Muscle layer of duodenum (tissue), 2 donors: ENCODE results near the gene SPATS1.

Experiments used
- H3K27ac ChIP-seq: one replicate; pipeline ENCODE4 v1.7.0; 2013; ENCODE audit warnings: mild to moderate bottlenecking, low read length
- H3K27me3 ChIP-seq: one replicate; pipeline ENCODE4 v1.7.0; 2013; ENCODE audit warnings: low read depth, mild to moderate bottlenecking, control low read depth, low read length
- H3K36me3 ChIP-seq, 2 donors: one replicate each; pipeline ENCODE4 v1.7.0; 2013; ENCODE audit warnings: low read length in 2 of 2, control low read depth in 1 of 2, mild to moderate bottlenecking in 1 of 2; ENCODE audit not compliant: insufficient read depth in 2 of 2, control insufficient read depth in 1 of 2
- H3K4me1 ChIP-seq, 2 donors: one replicate each; pipeline ENCODE4 v1.7.0; 2013; ENCODE audit warnings: low read length in 2 of 2, mild to moderate bottlenecking in 2 of 2, control low read depth in 1 of 2, moderate library complexity in 1 of 2; ENCODE audit not compliant: insufficient read depth in 2 of 2, control insufficient read depth in 1 of 2
- H3K4me3 ChIP-seq, 2 donors: one replicate each; pipeline ENCODE4 v1.7.0; 2013; ENCODE audit warnings: low read length in 2 of 2, low read depth in 1 of 2, mild to moderate bottlenecking in 1 of 2
- H3K9me3 ChIP-seq, 2 donors: one replicate each; pipeline ENCODE4 v1.7.0; 2013; ENCODE audit warnings: low read length in 2 of 2, control low read depth in 1 of 2, mild to moderate bottlenecking in 1 of 2; ENCODE audit not compliant: control insufficient read depth in 1 of 2
- donor health status: healthy.

SPATS1 gene

DNA sequence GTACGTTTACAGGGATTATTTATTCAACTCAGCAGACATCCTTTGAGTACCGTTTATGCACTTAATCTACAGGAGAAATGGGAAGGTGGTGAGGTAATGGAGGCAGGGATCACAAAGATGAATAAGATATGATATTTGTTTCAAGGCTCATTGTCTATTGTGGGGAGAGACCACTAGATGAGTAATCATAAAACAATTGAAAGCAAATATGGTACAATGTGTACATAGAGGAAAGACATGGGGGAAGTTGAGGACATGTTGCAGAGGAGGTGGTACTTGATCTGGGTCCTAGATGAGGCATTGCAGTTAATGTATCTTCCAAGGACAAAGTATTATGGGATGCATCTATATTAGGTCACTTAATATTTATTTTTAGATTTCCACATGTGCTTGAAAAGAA, 31.3 kb downstream of the SPATS1 start:
- Histone ChIP-seq H3K4me1 (no peaks in the 10 kb centered on the region), H3K9me3 (no peaks in the 10 kb centered on the region), H3K36me3 (no peaks in the 10 kb centered on the region), H3K4me3 (no peak overlapping the region), H3K27me3 (no peaks in the 10 kb centered on the region), H3K27ac (no peak overlapping the region)

DNA sequence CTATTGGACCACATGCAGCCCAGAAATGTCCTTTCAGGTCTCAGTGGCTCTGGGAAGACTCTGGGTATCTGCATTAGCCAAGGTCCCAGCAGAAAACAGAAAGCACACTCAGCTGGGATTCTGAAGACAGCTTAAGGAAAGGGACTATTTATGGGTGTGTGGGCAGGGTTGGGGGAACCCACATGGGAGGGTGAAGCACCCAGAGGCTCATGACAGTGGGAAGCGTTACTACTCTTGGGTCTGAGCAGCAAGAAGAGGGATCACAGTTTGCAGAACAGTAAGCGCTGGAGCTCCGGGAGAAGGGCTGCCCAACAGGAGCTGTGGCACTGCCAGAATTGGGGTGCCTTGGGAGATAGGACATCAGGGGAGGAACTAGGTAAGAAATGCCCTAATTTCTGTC, 32.6 kb downstream of the SPATS1 start:
- H3K36me3 ChIP-seq, result no peaks in the 10 kb centered on the region
- H3K9me3 ChIP-seq, result no peaks in the 10 kb centered on the region
- H3K27ac ChIP-seq, result no peak overlapping the region
- H3K27me3 ChIP-seq, result no peaks in the 10 kb centered on the region
- H3K4me1 ChIP-seq, result no peaks in the 10 kb centered on the region
- H3K4me3 ChIP-seq, result no peak overlapping the region

DNA sequence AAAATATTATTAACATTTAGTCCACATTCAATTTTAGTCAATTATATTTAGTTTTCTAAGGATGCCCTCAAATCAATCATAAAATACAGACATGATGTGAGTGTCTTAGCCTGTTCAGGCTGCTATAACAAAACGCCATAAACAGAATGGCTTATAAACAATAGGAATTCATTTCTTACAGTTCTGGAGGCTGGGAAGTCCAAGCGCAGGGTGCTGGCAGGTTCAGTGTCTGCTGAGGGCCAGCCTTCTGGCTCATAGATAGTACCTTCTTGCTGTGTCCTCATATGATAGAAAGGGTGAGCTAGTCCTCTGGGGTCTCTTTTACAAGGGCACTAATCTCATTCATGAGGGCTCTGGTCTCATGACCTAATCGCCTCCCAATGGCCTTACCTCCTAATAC, 35.0 kb downstream of the SPATS1 start:
- Histone ChIP-seq H3K4me3 (no peak overlapping the region), H3K9me3 (no peaks in the 10 kb centered on the region), H3K27ac (no peak overlapping the region), H3K36me3 (no peaks in the 10 kb centered on the region), H3K4me1 (no peaks in the 10 kb centered on the region), H3K27me3 (no peaks in the 10 kb centered on the region)

DNA sequence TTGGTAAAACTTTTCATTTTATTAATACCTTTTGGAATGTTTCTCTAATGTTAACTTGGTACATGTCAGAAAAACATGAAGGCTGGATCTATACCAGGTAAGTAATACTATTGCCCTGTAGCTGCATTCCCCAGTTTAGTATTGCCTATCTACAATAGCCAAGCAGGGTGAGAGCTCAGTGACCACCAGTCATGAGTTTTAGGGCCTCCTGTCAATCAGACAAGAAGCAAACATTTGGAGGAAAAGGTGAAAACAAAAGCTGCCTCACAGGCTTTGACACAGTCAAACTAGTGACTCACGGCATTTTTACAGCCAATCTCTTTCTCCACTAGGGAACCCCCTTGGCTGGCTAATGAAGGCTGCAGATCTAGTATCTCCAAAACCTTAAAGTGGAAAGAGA, 35.5 kb downstream of the SPATS1 start:
- H3K27ac ChIP-seq, result no peak overlapping the region
- H3K27me3 ChIP-seq, result no peaks in the 10 kb centered on the region
- no peaks in the 10 kb centered on the region for H3K9me3 ChIP-seq
- no peaks in the 10 kb centered on the region for H3K4me1 ChIP-seq
- H3K4me3 ChIP-seq, result no peak overlapping the region
- no peaks in the 10 kb centered on the region for H3K36me3 ChIP-seq

DNA sequence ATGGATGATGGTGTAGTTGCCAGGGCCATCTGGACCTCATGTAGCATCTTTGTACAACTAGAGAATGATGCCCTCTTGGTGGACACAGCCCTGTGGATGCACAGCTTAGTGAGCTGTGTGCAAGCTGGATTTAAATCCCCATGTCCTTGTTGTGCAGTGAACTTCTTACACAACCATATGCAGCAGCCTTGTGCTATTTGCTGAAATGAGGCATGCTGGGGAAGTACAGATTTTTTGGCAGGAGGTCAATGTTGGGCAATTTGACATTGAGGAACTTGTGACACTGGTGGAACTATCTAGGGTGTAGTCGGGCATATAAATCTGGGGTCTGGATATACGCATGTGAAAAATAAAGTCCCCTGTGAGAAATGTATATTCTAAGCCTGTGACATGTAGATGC, 39.3 kb downstream of the SPATS1 start:
- no peaks in the 10 kb centered on the region for H3K36me3 ChIP-seq
- H3K9me3 ChIP-seq, result no peaks in the 10 kb centered on the region
- peaks cover 0 to 3% of the 10 kb centered on the region in 2 donors for H3K4me1 ChIP-seq
- H3K27ac ChIP-seq, result no peak overlapping the region
- no peak overlapping the region for H3K4me3 ChIP-seq
- H3K27me3 ChIP-seq, result no peaks in the 10 kb centered on the region

DNA sequence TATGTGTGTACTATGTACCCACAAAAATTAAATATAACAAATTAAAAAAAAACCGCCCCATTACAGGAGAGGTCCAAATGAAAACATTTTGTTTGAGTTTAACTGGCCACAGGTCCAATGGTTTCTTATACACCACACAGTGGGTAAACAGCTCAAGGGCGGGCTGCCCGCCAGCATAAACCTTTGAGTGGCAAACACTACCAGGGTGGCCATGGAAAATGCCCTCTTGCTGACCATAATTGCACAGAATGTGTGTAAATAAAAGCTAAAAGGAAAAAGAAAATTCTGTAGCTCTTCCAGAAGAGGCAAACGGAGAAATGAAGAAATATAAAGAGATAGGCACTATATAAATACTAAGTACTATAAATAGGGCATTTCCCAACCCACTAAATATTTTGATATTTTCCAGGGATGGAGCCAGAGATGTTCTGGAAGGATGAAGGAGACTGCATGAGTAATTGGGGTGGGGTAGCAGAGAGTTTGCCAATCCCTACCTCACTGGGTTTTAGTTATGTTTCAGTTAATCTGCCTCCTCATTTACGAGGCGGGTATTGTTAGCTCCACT, 44.0 kb downstream of the SPATS1 start:
- H3K4me1 ChIP-seq, result peaks cover 7 to 24% of the 10 kb centered on the region in 2 donors
- H3K36me3 ChIP-seq, result peaks cover 6 to 11% of the 10 kb centered on the region in 2 donors
- H3K27ac ChIP-seq, result peak overlapping the region; percentile 96
- peak overlapping the region; percentile 85 to 89 for H3K4me3 ChIP-seq
- H3K9me3 ChIP-seq, result no peaks in the 10 kb centered on the region
- no peaks in the 10 kb centered on the region for H3K27me3 ChIP-seq

DNA sequence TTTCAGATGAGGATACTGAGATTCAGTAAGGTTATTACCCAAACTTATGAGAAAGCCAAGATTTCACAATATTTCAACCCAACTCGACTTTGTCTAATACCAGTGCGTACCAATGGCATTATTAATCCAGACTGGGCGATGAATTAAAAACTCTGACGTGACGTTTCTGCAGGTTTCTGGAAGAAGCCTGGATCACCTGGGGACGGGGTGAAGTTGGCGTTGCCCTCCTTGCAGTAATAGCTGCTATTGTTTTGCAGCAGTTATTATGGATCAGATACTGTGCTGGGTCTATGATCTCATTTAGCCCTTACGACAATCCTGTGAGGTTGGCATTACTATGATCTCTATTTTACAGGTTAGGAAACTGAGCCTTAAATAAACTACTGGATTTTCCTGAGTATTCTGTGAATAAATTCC, 44.5 kb downstream of the SPATS1 start:
- Histone ChIP-seq H3K4me1 (peaks cover 7 to 24% of the 10 kb centered on the region in 2 donors), H3K27me3 (no peaks in the 10 kb centered on the region), H3K36me3 (peaks cover 9 to 15% of the 10 kb centered on the region in 2 donors), H3K27ac (peak overlapping the region; percentile 96), H3K4me3 (peak overlapping the region; percentile 85 to 89), H3K9me3 (no peaks in the 10 kb centered on the region)

DNA sequence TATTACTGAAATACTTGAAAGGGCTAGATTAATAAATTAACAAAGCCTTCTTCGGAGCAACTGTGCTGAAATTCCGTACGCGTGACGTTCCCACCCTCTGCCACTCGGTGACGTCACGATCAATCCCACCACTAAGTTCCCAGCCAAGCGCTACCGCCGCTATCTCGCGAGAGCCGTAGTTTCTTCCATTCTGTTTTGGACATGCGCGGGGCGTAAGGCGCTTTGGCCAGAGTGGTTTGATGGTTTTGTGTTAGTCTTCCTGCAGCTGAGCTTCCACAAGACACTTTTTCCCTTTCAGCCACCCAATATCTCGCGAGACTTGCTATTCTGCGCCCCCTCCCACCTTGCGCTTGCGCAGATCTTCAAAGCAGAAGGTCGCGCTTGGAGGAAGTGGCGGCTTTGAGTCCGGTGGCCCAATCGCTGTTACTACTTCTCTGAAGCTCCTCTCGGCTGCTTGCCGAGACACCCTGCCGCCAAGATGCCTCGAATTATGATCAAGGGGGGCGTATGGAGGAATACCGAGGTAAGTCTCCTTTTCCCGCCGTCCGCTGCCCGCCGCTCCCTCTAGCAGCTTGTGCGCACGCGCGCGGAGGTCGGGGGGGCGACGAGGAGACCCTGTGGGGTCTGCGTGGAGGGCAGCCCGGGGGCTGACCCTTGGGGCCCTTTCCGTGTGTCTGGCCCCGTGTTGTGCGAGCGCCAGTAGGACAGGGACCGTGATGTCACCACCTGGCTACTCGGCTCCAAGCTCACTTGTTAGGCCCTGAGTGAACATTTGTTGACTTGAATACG, 45.1 kb downstream of the SPATS1 start, which contains the start of gene CDC5L:
CDC5L (plus strand) TSS at position 361 of the 789 bp plus-strand sequence; CDS start at position 479, 118 bp downstream.
- Histone ChIP-seq H3K4me3 (peak within 1 kb of the TSS; percentile 85 to 89), H3K27ac (peak within 1 kb of the TSS; percentile 96), H3K36me3 (peaks cover 12 to 15% of the 10 kb centered on the region in 2 donors), H3K9me3 (no peaks in the 10 kb centered on the region), H3K27me3 (no peaks in the 10 kb centered on the region), H3K4me1 (peaks cover 7 to 24% of the 10 kb centered on the region in 2 donors)

DNA sequence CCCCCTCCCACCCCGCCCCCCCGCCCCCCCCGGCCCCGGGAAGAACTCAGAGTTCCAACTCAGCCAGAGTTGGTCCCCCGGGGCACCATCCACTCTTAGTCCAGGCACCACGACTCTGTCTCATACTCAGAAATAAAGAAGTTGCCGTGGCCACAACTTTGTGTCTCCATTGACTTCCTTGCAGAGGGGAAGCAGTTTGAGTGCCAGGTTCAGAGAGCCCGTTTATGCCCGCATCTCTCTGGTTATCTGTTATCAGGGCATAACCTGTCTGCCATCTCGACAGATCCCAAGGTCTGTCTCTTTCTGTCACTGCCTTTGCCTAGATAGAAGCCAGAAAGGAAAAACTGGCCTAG, 45.7 kb downstream of the SPATS1 start:
- Histone ChIP-seq H3K27ac (peak overlapping the region; percentile 73), H3K36me3 (peaks cover 15 to 17% of the 10 kb centered on the region in 2 donors), H3K9me3 (no peaks in the 10 kb centered on the region), H3K4me1 (peaks cover 7 to 24% of the 10 kb centered on the region in 2 donors), H3K4me3 (peak overlapping the region; percentile 85 to 89), H3K27me3 (no peaks in the 10 kb centered on the region)

DNA sequence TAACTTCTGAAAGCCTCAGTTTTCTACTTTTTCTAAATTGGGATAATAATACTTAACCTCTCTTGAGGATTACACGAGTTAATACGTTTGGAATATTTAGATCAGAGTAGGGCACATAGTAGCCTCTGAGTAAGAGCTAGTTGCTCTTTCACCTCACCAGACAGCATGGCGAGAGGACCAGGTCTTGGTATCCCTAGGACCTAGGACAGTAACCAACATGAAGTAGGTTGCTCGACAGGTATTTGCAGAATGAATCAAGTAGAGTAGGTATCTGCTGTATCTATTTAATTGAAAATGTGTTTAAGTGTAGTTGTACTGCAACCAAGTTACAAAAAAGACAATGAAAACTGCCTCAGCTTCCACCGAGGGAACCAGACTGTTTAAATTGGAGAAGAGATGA, 46.4 kb downstream of the SPATS1 start:
- Histone ChIP-seq H3K36me3 (peaks cover 22 to 24% of the 10 kb centered on the region in 2 donors), H3K9me3 (no peaks in the 10 kb centered on the region), H3K27me3 (no peaks in the 10 kb centered on the region), H3K4me3 (peak overlapping the region; percentile 85 to 89), H3K4me1 (peaks cover 7 to 24% of the 10 kb centered on the region in 2 donors), H3K27ac (no peak overlapping the region)

DNA sequence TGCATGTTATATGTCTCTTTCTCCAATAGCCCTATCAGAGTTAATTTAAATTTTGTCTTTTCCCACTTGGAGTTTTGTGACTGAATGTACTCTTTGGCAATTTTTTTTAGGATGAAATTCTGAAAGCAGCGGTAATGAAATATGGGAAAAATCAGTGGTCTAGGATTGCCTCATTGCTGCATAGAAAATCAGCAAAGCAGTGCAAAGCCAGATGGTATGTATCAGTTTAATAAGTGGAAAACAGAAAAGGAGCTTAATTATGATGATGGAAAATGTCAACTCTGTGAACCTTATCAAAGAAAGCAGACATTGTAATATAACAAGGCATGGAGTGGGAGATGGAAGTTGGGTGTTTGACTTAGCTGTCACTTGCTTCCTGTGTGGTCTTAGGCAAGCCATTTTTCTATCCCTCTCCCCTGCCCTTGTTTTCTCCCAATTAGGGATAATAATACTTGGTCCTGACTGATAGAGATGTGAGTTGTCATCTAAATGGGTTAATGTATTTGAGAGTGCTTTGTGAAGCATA, 47.8 kb downstream of the SPATS1 start:
- Histone ChIP-seq H3K36me3 (peaks cover 32 to 36% of the 10 kb centered on the region in 2 donors), H3K4me1 (peaks cover 7 to 24% of the 10 kb centered on the region in 2 donors), H3K27ac (no peak overlapping the region), H3K27me3 (no peaks in the 10 kb centered on the region), H3K4me3 (no peak overlapping the region), H3K9me3 (no peaks in the 10 kb centered on the region)
